Keratinocyte (primary cell): ENCODE measurements around the gene HABP4. TPM values are rescaled to one million over a fixed set of nuclear protein-coding genes. Genes with fewer than 3 reads are reported as not detected.

Experiments
- DNase-seq: peaks from one replicate; pipeline ENCODE4 v3.0.0-alpha.2; 2011; ENCODE audit warnings: low read depth, missing footprints, low spot score
- FAIRE-seq: peaks from 2 replicates; lab custom pipeline; 2011; peaks lifted over from hg19 to GRCh38; lab: Jason Lieb, UNC
- H2AFZ ChIP-seq: 2 replicates; pipeline ENCODE4 v1.6.0; 2012; ENCODE audit warnings: low read length, control low read depth, inconsistent platforms; ENCODE audit not compliant: control insufficient read depth
- H3K27ac ChIP-seq: 2 replicates; pipeline ENCODE4 v1.5.1; 2011; ENCODE audit warnings: low read length; ENCODE audit not compliant: control insufficient read depth, insufficient read depth
- H3K27me3 ChIP-seq: 3 replicates; pipeline ENCODE4 v1.6.0; 2011; ENCODE audit warnings: low read length; ENCODE audit not compliant: control insufficient read depth, insufficient read depth; ENCODE audit errors: extremely low read depth
- H3K36me3 ChIP-seq, 2 experiments: 2 replicates in 1 of 2; 3 replicates in 1 of 2; pipeline ENCODE4 v1.5.1; 2011; ENCODE audit warnings: low read length in 2 of 2, mild to moderate bottlenecking in 1 of 2; ENCODE audit not compliant: control insufficient read depth in 2 of 2, insufficient read depth in 2 of 2; ENCODE audit errors: extremely low read depth in 1 of 2
- H3K4me1 ChIP-seq: 3 replicates; pipeline ENCODE4 v1.5.1; 2011; ENCODE audit warnings: low read length; ENCODE audit not compliant: control insufficient read depth, insufficient read depth; ENCODE audit errors: extremely low read depth
- H3K4me2 ChIP-seq: 3 replicates; pipeline ENCODE4 v1.6.0; 2011; ENCODE audit warnings: low read depth, low read length; ENCODE audit not compliant: control insufficient read depth, insufficient read depth; ENCODE audit errors: extremely low read depth
- H3K4me3 ChIP-seq, 3 experiments: fragments of 200-600 bp in 1 of 3; sonication (generic) in 1 of 3; 2 replicates in 2 of 3; 3 replicates in 1 of 3; pipeline ENCODE4 v1.5.1; 2011 to 2016; ENCODE audit warnings: low read length in 3 of 3, mild to moderate bottlenecking in 3 of 3, control low read depth in 2 of 3, inconsistent platforms in 1 of 3, low read depth in 1 of 3, mixed read lengths in 1 of 3, mixed run types in 1 of 3, moderate library complexity in 1 of 3; ENCODE audit not compliant: control insufficient read depth in 2 of 3, insufficient read depth in 2 of 3; ENCODE audit errors: extremely low read depth in 1 of 3
- H3K79me2 ChIP-seq: 2 replicates; pipeline ENCODE4 v1.6.0; 2012; ENCODE audit warnings: low read length; ENCODE audit not compliant: control insufficient read depth, insufficient read depth
- H3K9ac ChIP-seq: 3 replicates; pipeline ENCODE4 v1.6.0; 2011; ENCODE audit warnings: low read length; ENCODE audit not compliant: control insufficient read depth, insufficient read depth; ENCODE audit errors: extremely low read depth
- H3K9me1 ChIP-seq: 3 replicates; pipeline ENCODE4 v1.6.0; 2011; ENCODE audit warnings: low read length; ENCODE audit not compliant: control insufficient read depth, insufficient read depth; ENCODE audit errors: extremely low read depth
- H3K9me3 ChIP-seq: 2 replicates; pipeline ENCODE4 v1.5.1; 2012; ENCODE audit warnings: low read depth, low read length; ENCODE audit not compliant: control insufficient read depth
- H4K20me1 ChIP-seq: 3 replicates; pipeline ENCODE4 v1.6.0; 2011; ENCODE audit warnings: low read length; ENCODE audit not compliant: control insufficient read depth, insufficient read depth; ENCODE audit errors: extremely low read depth
- CTCF ChIP-seq, 3 experiments: IDR thresholded peaks in 1 of 3; conservative IDR thresholded peaks in 1 of 3; optimal IDR thresholded peaks in 1 of 3; 2 replicates in 2 of 3; 3 replicates in 1 of 3; pipeline versions ENCODE3 to v1.5.1; 2011; ENCODE audit warnings: low read length in 3 of 3, mild to moderate bottlenecking in 3 of 3, moderate library complexity in 2 of 3, control low read depth in 1 of 3, inconsistent platforms in 1 of 3; ENCODE audit not compliant: insufficient read depth in 2 of 3; ENCODE audit errors: extremely low read depth in 1 of 3
- EZH2 ChIP-seq: IDR thresholded peaks from one replicate; pipeline ENCODE4 v1.6.1; 2012; ENCODE audit warnings: inconsistent platforms, mild to moderate bottlenecking, low read length, moderate library complexity
- dilution Hi-C: fragments of 300-500 bp; cut with MboI; formaldehyde crosslinking; loops from one replicate; pipeline ENCODE4 v1.7.0; 2020; ENCODE audit warnings: low sequenced_read_pairs; ENCODE audit not compliant: extremely low pct_ligation_motif_present
- polyA plus RNA-seq, 5 experiments: library from polyadenylated mRNA; depleted of rRNA in 3 of 5; stranded (reverse) in 3 of 5; stranded (forward) in 1 of 5; unstranded in 1 of 5; fragments of >200 nt; gene quantifications; 1 replicate in 1 of 5; 2 replicates in 3 of 5; 3 replicates in 1 of 5; pipeline versions ENCODE4 v1.2.1 to v1.2.3, GENCODE V29; 2011 to 2012; ENCODE audit warnings: missing spikeins in 2 of 5, low read depth in 1 of 5, low replicate concordance in 1 of 5

HABP4 gene
- polyA plus RNA-seq, 1 donor (not counting 4 experiments of a cell fraction or from before 2014, with no cell fraction given) = 6.8 TPM

DNA sequence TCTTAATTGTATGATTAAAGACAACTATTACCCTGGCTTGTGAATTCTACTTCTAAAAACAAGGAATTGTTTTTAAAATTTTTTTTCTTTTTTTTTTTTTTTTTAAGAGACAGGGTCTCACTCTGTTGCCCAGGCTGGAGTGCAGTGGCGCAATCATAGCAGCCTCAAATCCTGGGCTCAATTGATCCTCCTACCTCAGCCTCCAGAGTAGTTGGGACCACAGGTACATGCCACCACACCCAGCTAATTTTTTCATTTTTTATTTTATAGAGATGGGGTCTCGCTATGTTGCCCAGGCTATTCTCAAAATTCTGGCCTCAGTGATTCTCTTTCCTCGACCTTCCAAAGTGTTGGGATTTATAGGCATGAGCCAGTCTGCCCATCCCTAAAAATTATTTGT lies 62.3 kb downstream of the HABP4 start:
- no peak for FAIRE-seq
- Histone ChIP-seq H3K9me1 (no peaks in the 10 kb centered on the region), H2AFZ (no peak overlapping the region), H3K27me3 (no peaks in the 10 kb centered on the region), H3K4me2 (no peak overlapping the region), H3K27ac (no peak overlapping the region), H3K4me3 (no peak overlapping the region), H3K4me1 (no peaks in the 10 kb centered on the region), H3K9me3 (no peaks in the 10 kb centered on the region), H4K20me1 (no peaks in the 10 kb centered on the region), H3K36me3 (peaks cover 0 to 4% of the 10 kb centered on the region in 2 experiments), H3K79me2 (no peaks in the 10 kb centered on the region), H3K9ac (no peak overlapping the region)
- TF ChIP-seq EZH2 (no peak), CTCF (optimal IDR thresholded peaks at IDR 0.05 in 1 of 3, IDR thresholded peaks at IDR 0.05 in 1 of 3, conservative IDR thresholded peaks at IDR 0.05 in 1 of 3; ENCODE audit: extremely low read depth in 1 of 3, insufficient read depth in 2 of 3, low read length in 3 of 3) (no peak)
- no peak for DNase-seq
- dilution Hi-C loops = no loop called here

DNA sequence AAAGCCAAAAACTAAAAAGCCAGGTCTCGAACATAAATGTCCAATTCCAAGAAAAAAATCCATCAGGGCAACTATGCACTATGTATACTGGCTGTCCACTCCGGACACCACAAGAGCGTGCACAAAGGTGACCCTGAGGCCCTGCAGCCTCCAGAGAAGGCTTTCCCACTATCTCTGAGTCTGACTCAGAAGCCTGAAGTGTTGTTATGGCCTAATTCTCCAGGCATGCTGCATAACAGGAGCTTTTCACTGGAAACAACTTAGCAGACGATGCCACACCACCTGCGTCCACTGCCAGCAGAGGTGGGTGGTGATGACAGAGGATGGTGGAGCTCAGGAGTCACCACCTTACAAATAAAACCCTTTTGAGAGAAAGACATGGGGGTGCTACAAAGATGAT lies 63.7 kb downstream of the HABP4 start:
- DNase-seq = no peak
- H3K4me3 ChIP-seq = no peak overlapping the region
- H3K4me1 ChIP-seq = no peaks in the 10 kb centered on the region
- no peaks in the 10 kb centered on the region for H4K20me1 ChIP-seq
- no peaks in the 10 kb centered on the region for H3K27me3 ChIP-seq
- no peaks in the 10 kb centered on the region for H3K9me1 ChIP-seq
- no peak overlapping the region for H3K27ac ChIP-seq
- no peak for TF ChIP-seq EZH2
- TF ChIP-seq CTCF (optimal IDR thresholded peaks at IDR 0.05 in 1 of 3, IDR thresholded peaks at IDR 0.05 in 1 of 3, conservative IDR thresholded peaks at IDR 0.05 in 1 of 3; ENCODE audit: extremely low read depth in 1 of 3, insufficient read depth in 2 of 3, low read length in 3 of 3) = no peak
- no peak overlapping the region for H2AFZ ChIP-seq
- FAIRE-seq = no peak
- peaks cover 0 to 4% of the 10 kb centered on the region in 2 experiments for H3K36me3 ChIP-seq
- no peaks in the 10 kb centered on the region for H3K9me3 ChIP-seq
- dilution Hi-C loops = no loop called here
- no peak overlapping the region for H3K9ac ChIP-seq
- no peak overlapping the region for H3K4me2 ChIP-seq
- H3K79me2 ChIP-seq = no peaks in the 10 kb centered on the region
